ENCODE results near the gene GNB2.

The GNB2 gene

DNA sequence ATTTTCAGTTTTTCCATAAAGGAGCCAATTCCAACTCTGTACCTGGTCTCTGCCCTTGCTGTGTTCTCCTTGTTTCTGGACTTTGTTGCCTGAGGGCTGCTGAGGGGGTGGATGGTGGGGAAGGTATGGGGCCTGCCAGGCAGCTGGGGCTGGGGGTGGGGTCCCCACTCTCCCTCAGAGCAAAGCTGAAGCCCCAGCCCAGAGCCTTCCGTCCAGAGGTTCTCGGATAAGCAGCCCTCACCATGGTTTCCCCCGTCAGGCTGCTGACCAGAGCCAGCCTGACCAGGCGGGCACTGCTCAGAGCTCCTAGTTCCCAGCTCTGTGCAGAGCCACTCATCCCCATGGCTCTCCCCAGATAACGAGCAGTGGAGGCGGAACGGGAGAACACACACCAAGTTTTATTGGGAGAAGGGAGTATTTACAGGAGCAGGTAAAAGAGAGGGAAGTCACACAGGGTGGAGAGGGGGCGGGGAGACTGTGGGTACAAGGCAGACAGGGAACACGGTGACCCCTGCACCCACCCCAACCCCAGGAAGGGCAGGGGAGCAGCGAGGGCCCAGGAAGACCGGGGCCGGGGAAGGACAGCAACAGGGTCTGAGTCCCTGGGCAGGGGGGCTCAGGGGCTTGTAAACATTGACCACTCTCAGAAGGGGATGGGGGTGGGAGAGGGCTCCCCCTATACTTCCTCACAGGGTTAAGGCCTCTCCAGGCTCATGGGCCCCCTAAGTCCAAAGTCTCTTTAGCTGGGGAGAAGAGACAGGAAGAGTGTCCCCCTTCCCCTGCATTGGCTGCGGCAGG, 5.8 kb downstream of the GNB2 start:
- no peak overlapping the region for H3K4me3 ChIP-seq (ENCODE audit: low read depth, low read length)
- TF ChIP-seq, protein P1, sequence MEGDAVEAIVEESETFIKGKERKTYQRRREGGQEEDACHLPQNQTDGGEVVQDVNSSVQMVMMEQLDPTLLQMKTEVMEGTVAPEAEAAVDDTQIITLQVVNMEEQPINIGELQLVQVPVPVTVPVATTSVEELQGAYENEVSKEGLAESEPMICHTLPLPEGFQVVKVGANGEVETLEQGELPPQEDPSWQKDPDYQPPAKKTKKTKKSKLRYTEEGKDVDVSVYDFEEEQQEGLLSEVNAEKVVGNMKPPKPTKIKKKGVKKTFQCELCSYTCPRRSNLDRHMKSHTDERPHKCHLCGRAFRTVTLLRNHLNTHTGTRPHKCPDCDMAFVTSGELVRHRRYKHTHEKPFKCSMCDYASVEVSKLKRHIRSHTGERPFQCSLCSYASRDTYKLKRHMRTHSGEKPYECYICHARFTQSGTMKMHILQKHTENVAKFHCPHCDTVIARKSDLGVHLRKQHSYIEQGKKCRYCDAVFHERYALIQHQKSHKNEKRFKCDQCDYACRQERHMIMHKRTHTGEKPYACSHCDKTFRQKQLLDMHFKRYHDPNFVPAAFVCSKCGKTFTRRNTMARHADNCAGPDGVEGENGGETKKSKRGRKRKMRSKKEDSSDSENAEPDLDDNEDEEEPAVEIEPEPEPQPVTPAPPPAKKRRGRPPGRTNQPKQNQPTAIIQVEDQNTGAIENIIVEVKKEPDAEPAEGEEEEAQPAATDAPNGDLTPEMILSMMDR (conservative IDR thresholded peaks at IDR 0.05; ENCODE audit: low read depth, low read length): no peak

DNA sequence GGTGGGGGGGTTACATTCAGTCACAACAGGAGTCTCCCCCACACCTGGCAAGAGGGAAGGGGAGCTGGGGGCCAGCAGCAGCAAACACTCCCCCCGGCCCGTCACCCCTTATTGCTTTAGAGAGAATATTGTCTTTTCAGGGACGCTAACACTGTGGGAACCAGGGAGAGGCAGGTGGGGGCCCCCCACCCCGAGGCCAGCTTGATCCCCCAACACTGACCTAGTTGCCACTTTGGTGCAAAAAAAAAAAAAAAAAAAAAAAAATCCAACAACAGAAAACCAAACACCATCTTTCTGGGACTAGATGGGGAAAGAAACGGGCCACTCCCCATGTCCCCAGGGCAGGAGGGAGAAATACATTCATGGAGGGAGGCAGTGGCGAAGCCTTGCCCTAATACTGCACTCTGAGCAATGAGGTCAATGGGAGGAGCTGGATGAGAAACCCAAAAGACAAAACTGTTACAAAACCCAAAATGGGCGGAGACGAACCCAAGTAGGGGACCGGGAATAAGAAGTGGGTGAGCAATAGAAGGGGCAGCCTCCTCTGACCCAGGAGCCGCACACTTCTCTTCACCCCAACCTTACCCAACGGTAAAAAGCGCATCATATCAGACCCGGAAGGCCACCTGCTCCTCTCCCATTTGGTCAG, 6.5 kb downstream of the GNB2 start:
- no peak overlapping the region for H3K4me3 ChIP-seq (ENCODE audit: low read depth, low read length)
- DNase-seq (ENCODE audit: low read depth): no peak
- TF ChIP-seq, protein P1 (conservative IDR thresholded peaks at IDR 0.05; ENCODE audit: low read depth, low read length): no peak

More for the DNA sequence above, 5.8 kb downstream of the GNB2 start:
- no peak for DNase-seq (ENCODE audit: low read depth)

DNA sequence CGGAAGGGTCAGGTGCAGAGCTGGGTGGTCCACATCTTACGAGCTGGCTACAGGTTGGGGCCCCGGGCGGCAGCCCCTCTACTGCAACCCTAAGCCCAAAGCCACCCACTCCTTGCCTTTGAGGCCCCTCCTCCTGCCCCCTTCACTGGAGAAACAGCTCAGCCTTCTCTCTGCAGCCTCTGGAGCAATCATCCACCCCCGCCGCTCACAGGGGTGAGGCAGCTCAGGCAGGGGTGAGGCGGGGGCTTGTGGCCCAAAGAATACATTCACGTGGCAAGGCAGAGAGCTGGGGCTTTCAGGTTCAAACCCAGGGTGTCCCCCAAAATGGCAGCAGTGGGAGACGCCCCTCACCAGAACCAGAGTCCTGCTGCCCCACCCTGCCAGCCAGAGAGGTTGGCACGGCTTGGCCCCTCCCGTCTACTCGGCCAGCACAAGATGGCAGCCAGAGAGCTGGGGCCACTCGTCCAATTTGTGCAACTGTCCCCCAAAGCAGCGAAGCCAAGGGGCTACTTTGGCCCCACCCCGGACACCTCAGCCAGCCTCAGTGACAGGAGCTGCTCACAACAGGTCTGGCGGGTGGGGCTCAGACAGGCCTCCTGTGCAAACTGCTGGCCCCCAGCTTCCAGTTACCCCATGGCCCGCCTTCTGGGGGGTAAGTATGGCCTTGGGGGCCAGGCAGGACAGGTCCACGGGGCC, 7.2 kb downstream of the GNB2 start:
- DNase-seq (ENCODE audit: low read depth): no peak
- TF ChIP-seq, protein P1 (conservative IDR thresholded peaks at IDR 0.05; ENCODE audit: low read depth, low read length): no peak
- no peak overlapping the region for H3K4me3 ChIP-seq (ENCODE audit: low read depth, low read length)

DNA sequence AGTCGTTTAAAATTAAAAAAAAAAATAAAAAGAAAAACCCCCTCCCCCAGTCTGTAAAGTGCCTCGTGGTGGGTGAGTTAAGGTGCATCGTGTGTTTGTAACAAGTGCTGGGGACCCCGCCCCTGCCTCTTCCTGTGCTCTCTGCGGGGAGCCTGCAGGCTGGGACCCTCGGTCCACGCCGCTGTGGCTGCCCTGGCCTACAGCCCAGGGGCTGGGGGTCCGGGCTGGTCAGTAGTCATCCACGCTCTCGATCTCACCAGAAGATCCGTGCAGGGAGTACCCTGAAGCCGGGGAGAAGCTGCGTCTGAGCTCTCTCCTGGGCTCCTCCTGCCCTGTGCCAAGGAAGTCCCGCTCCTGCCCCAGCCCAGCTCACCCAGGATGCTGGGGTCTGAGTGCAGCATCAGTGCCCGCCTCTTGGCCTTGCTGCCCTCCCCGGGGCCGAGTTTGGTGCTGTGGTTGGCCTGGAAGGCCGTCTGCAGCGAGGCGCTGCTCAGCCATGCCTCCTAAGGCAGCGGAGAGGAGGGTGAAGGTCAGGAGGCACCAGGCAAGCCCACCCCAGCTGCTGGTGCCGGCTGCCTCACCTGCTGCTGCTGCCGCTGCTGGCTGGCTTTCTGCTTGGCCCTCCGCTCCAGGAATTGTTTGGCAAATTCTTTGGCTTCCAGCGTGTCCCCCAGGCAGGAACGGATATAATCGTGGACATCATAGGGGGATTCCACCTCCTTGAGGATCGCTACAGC, 8.1 kb downstream of the GNB2 start:
- no peak overlapping the region for H3K4me3 ChIP-seq (ENCODE audit: low read depth, low read length)
- TF ChIP-seq, protein P1 (conservative IDR thresholded peaks at IDR 0.05; ENCODE audit: low read depth, low read length): no peak

DNA sequence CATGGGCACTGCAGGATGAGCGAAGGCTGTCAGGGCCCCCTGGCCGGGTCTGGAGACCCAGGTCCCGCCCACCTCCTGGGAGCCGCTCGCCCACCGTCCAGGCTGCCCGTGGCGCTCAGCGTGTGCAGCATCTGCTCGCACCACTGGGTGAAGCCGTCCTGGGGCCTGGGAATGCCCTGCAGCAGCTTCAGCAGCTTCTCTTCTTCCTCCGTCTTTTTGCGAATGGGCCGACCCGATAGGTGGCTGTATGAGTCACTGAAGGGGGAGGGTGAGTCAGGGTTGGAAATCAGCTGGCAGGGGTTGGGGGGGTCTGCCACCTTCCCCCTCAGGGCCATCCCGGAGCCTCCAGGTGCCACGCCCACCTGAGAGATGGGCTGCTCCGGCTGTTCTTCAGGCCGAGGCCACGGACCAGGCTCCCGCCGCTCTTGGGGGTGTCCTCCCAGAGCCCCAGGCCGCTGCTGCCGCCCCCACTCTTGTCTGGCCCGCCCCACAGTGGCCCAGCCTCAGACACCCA, 8.7 kb downstream of the GNB2 start:
- DNase-seq (ENCODE audit: low read depth): peak; percentile 33
- H3K4me3 ChIP-seq (ENCODE audit: low read depth, low read length): no peak overlapping the region
- TF ChIP-seq, protein P1 (conservative IDR thresholded peaks at IDR 0.05; ENCODE audit: low read depth, low read length): no peak

More for the DNA sequence above, 8.1 kb downstream of the GNB2 start:
- no peak for DNase-seq (ENCODE audit: low read depth)

DNA sequence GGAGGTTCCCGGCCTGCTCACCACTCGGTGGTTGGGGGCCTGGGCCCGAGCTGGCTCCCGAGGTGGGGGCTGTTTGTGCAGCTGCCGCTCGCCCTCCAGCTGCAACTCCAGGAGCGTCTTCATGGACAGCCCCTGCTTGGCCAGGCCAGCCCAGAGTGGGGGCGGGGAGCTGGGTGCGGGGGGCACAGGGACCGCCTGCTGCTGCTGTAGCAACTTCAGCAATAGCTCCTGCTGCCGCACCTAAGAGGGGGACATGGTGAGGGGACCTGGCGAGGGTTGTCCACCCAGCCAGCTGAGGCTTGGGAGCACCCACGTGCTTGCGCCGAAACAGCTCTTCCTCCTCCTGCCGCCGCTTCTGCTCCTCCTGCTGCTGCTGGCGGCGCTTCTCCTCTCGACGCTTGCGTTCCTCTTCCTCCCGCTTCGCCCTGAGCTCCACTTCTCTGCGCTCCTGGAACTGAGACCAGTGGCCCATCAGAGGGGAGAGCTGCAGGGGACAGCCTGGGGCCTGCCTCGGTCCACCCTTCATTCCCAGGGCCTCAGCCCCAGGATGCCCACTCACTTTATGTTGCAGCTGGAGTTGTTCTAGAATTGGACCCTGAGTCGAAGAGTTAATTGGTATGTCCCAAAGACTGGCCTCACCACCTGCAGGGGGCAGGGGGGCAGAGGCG, 9.6 kb downstream of the GNB2 start:
- H3K4me3 ChIP-seq (ENCODE audit: low read depth, low read length): no peak overlapping the region
- TF ChIP-seq, protein P1 (conservative IDR thresholded peaks at IDR 0.05; ENCODE audit: low read depth, low read length): no peak
- no peak for DNase-seq (ENCODE audit: low read depth)
